PC-3 (cell line): ENCODE data around the gene RAD50. TPM values are rescaled to one million over a fixed set of nuclear protein-coding genes. Genes with fewer than 3 reads are reported as not detected.

Source experiments
- ATAC-seq: fragments of 200-7000 bp; cut with Tn5 transposase; 2 replicates; pipeline ENCODE4 v1.9.1; 2020; ENCODE audit warnings: mild to moderate bottlenecking, moderate library complexity
- BruUV-seq: library from RNA; stranded (reverse); fragments of 400-500 nt; replicated peaks from 2 replicates; lab custom pipeline; 2021; lab: Mats Ljungman, UMichigan
- CTCF ChIA-PET: fragments of 300-600 bp; sonication (Branson Sonifier 250); formaldehyde crosslinking; loops from one replicate; lab custom pipeline; 2022; ENCODE audit warnings: antibody characterized with exemption; lab: Charles Lee
- POLR2A ChIA-PET: fragments of 300-600 bp; sonication (Branson Sonifier 250); formaldehyde crosslinking; loops from one replicate; lab custom pipeline; 2022; ENCODE audit warnings: antibody characterized with exemption; ENCODE audit not compliant: unreplicated experiment; lab: Charles Lee
- DNase-seq: peaks from one replicate; pipeline ENCODE4 v3.0.0-alpha.2; 2015
- H2AFZ ChIP-seq: fragments of 300-600 bp; sonication (generic); 2 replicates; pipeline ENCODE4 v1.6.0; 2016; ENCODE audit warnings: antibody characterized with exemption, low read length
- H3F3A ChIP-seq: fragments of 300-600 bp; sonication (generic); one replicate; pipeline ENCODE4 v1.6.0; 2017; ENCODE audit warnings: antibody characterized with exemption, low read length, control low read depth, mild to moderate bottlenecking; ENCODE audit not compliant: unreplicated experiment
- H3K27ac ChIP-seq: fragments of 300-600 bp; sonication (generic); 2 replicates; pipeline ENCODE4 v1.5.1; 2016; ENCODE audit warnings: mild to moderate bottlenecking, low read length
- H3K27me3 ChIP-seq: fragments of 300-600 bp; sonication (generic); 2 replicates; pipeline ENCODE4 v1.6.1; 2016; ENCODE audit warnings: low read length, mixed read lengths
- H3K36me3 ChIP-seq: fragments of 300-600 bp; sonication (generic); 2 replicates; pipeline ENCODE4 v1.6.1; 2016; ENCODE audit warnings: low read depth, mixed run types, low read length, mixed read lengths
- H3K4me1 ChIP-seq: fragments of 300-600 bp; sonication (generic); 2 replicates; pipeline ENCODE4 v1.5.1; 2016; ENCODE audit warnings: low read length; ENCODE audit not compliant: insufficient read depth
- H3K4me2 ChIP-seq: fragments of 300-600 bp; sonication (generic); 2 replicates; pipeline ENCODE4 v1.6.0; 2016; ENCODE audit warnings: low read length
- H3K4me3 ChIP-seq: fragments of 300-600 bp; sonication (generic); 2 replicates; pipeline ENCODE4 v1.5.1; 2016; ENCODE audit warnings: mild to moderate bottlenecking, low read length, mixed read lengths
- H3K79me2 ChIP-seq: fragments of 300-600 bp; sonication (generic); 2 replicates; pipeline ENCODE4 v1.6.1; 2017; ENCODE audit warnings: low read length, mixed read lengths
- H3K9ac ChIP-seq: fragments of 300-600 bp; sonication (generic); 2 replicates; pipeline ENCODE4 v1.6.0; 2016; ENCODE audit warnings: mild to moderate bottlenecking, low read length
- H3K9me2 ChIP-seq: fragments of 300-600 bp; sonication (generic); replicated peaks from 2 replicates; pipeline ENCODE4 v1.6.1; 2016; ENCODE audit warnings: mixed run types, low read length, mixed read lengths
- H3K9me3 ChIP-seq: fragments of 300-600 bp; sonication (generic); 2 replicates; pipeline ENCODE4 v1.6.1; 2016; ENCODE audit warnings: low read length, mixed read lengths
- H4K20me1 ChIP-seq: fragments of 300-600 bp; sonication (generic); 2 replicates; pipeline ENCODE4 v1.6.1; 2016; ENCODE audit warnings: low read length, mixed read lengths
- EZH2 ChIP-seq: fragments of 300-600 bp; sonication (generic); IDR thresholded peaks from one replicate; pipeline ENCODE4 v1.6.1; 2017; ENCODE audit warnings: antibody characterized with exemption, mild to moderate bottlenecking, low read length; ENCODE audit not compliant: unreplicated experiment
- EZH2phosphoT487 ChIP-seq: fragments of 300-600 bp; sonication (generic); IDR thresholded peaks from 2 replicates; pipeline ENCODE4 v1.6.1; 2018; ENCODE audit warnings: mild to moderate bottlenecking, antibody characterized with exemption, low read length, borderline replicate concordance
- intact Hi-C: fragments of 100-400 bp; cut with micrococcal nuclease; formaldehyde crosslinking; loops from 2 replicates; pipeline ENCODE4 v1.9.0; 2023
- total RNA-seq: library from RNA; depleted of rRNA; stranded (reverse); fragments of >200 nt; gene quantifications from 2 replicates; pipeline ENCODE4 v1.2.3, GENCODE V29; 2014
- TF ChIP-seq, protein P1 (sequence below): fragments of 300-600 bp; sonication (generic); conservative IDR thresholded peaks from 2 replicates; pipeline ENCODE4 v1.5.1; 2017; ENCODE audit warnings: antibody characterized with exemption, low read depth, mild to moderate bottlenecking, low read length

RAD50 gene
- total RNA-seq, 1 experiment from 2014 or later: 6.7 TPM

DNA sequence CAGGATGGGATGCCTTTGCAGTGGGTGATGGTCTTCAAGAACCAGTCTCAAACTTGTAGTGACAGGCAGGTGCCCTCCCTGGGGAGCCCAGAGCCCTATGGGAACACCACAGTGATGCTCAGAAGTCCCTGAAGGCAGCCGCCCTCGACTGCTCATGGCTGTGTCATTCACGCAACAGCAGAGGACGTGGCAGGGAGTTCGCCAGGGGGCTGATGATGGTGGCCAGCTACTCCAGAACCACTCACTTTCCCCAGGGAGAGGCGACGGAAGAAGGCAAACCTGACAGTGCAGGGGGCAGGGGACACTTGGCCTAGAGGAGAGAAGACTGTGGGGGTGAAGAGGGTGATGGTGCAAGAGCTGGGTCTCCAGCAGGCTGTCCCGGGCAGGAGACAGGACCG lies 105.2 kb downstream of the RAD50 start:
- no peak for ATAC-seq
- intact Hi-C loops: no loop called here

DNA sequence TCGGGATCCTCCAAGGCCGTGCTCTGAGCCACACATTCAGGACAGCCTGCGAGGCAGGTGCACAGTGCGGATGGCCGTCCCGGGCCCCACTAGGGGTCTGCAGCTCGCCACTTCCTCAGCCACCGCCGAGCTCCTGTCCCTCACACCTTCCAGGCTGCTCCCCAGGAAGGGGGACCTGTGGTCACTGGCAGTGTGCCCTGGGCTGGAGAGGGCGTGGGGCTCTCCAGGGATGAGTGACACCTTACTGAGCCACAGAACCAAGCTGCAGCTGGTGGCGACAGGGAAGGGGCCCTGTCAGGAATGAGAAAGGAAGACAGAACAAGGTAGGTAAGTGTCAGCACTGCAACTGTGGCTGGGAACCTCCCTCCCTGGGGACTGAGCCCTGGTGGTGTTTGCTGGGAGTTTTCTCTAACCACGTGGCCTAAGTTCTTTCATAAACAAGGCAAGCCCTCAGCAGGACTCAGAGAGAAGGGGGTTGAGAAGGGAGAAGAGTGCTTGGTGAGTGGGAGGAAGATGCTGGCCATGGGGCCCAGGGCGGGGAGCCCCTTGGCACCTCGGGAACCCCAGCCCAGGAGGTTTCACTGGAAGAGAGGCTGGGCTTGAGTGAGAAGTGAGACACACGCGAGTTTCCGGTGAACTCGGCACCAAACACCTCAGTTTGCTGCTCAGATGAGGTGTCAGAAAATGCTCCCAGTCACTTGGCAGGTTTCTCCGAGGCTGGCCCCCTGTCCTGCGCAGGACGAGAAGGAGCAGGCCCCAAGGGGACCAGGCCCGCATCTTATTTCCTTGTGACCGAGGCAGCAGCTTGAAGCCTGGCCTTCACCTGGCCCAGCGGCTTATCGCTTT lies 106.4 kb downstream of the RAD50 start:
- DNase-seq: no peak
- no peak for ATAC-seq
- ChIA-PET CTCF (no interaction called here), POLR2A (no interaction called here)
- Histone ChIP-seq H3F3A (no peaks in the 10 kb centered on the region), H3K4me3 (no peak overlapping the region), H3K9ac (no peak overlapping the region), H3K4me1 (no peaks in the 10 kb centered on the region), H3K79me2 (no peaks in the 10 kb centered on the region), H3K27ac (no peak overlapping the region), H3K9me2 (no peaks in the 10 kb centered on the region), H3K36me3 (no peaks in the 10 kb centered on the region), H4K20me1 (no peaks in the 10 kb centered on the region), H3K9me3 (no peaks in the 10 kb centered on the region), H3K27me3 (no peaks in the 10 kb centered on the region), H2AFZ (no peak overlapping the region), H3K4me2 (no peak overlapping the region)
- no TSS peak for BruUV-seq
- intact Hi-C loops: no loop called here
- TF ChIP-seq EZH2: no peak

More for the DNA sequence above, 105.2 kb downstream of the RAD50 start:
- CTCF ChIA-PET: no interaction called here
- Histone ChIP-seq H3K79me2 (no peaks in the 10 kb centered on the region), H3K27me3 (no peaks in the 10 kb centered on the region), H3K9ac (no peak overlapping the region), H3K9me2 (no peaks in the 10 kb centered on the region), H3F3A (no peaks in the 10 kb centered on the region), H3K4me3 (no peak overlapping the region), H3K36me3 (no peaks in the 10 kb centered on the region), H2AFZ (no peak overlapping the region), H3K27ac (no peak overlapping the region), H4K20me1 (no peaks in the 10 kb centered on the region), H3K9me3 (no peaks in the 10 kb centered on the region), H3K4me2 (no peak overlapping the region), H3K4me1 (no peaks in the 10 kb centered on the region)
- POLR2A ChIA-PET: no interaction called here
- TF ChIP-seq, protein P1, sequence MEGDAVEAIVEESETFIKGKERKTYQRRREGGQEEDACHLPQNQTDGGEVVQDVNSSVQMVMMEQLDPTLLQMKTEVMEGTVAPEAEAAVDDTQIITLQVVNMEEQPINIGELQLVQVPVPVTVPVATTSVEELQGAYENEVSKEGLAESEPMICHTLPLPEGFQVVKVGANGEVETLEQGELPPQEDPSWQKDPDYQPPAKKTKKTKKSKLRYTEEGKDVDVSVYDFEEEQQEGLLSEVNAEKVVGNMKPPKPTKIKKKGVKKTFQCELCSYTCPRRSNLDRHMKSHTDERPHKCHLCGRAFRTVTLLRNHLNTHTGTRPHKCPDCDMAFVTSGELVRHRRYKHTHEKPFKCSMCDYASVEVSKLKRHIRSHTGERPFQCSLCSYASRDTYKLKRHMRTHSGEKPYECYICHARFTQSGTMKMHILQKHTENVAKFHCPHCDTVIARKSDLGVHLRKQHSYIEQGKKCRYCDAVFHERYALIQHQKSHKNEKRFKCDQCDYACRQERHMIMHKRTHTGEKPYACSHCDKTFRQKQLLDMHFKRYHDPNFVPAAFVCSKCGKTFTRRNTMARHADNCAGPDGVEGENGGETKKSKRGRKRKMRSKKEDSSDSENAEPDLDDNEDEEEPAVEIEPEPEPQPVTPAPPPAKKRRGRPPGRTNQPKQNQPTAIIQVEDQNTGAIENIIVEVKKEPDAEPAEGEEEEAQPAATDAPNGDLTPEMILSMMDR: no peak
- TF ChIP-seq EZH2phosphoT487: no peak
- TF ChIP-seq EZH2: no peak
- BruUV-seq: no TSS peak
- no peak for DNase-seq

DNA sequence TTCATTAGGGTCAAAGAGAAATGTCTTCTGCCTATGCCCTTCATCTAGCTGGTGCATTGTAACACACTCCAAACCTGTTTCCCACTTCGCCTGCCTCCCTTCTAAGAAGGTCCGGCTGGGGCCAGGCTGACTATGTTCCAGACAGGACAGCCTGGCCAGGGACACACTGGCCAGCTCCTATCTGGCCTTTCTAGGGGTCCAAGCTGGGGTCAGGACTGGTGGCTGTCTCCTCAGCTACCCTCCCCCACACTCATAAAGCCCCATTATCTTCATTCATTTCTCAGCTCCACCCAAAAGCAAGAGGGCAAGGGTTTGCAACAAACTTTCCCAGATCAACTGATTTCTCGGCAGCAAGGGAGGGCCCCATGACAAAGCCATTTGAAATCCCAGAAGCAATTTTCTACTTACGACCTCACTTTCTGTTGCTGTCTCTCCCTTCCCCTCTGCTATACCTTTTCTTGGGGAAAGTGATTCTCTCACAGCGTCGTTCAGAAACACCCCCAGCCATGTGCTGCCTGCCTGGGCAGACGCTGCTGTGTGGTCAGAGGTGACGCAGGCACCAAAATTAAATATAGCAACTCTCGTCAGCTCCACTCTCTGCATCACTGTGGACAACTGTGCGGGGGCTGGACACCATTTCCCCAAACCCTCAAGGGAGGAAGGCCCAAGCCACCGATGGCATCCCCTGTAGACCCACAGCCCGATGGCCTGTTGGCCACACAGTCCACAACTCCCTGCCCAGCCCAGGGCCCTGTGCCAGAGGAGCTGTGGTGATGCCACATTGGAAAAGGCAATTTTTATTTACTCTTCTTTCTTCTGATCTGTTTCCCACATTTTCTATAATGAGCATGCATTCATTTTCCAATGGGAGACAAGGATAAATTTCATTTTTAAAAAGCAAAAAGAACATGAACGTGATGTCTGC lies 107.3 kb downstream of the RAD50 start:
- no peak overlapping the region for H3K9ac ChIP-seq
- H4K20me1 ChIP-seq: no peaks in the 10 kb centered on the region
- CTCF ChIA-PET: no interaction called here
- TF ChIP-seq, protein P1: no peak
- TF ChIP-seq EZH2: no peak
- no peak for TF ChIP-seq EZH2phosphoT487
- H3K27ac ChIP-seq: no peak overlapping the region
- no peak overlapping the region for H3K4me2 ChIP-seq
- intact Hi-C loops: no loop called here
- no peak for ATAC-seq
- H3K36me3 ChIP-seq: no peaks in the 10 kb centered on the region
- no peak overlapping the region for H2AFZ ChIP-seq
- no peak for DNase-seq
- no TSS peak for BruUV-seq
- no peaks in the 10 kb centered on the region for H3K4me1 ChIP-seq
- no peaks in the 10 kb centered on the region for H3F3A ChIP-seq
- no peaks in the 10 kb centered on the region for H3K9me2 ChIP-seq
- H3K79me2 ChIP-seq: no peaks in the 10 kb centered on the region
- no peak overlapping the region for H3K4me3 ChIP-seq
- POLR2A ChIA-PET: no interaction called here
- H3K27me3 ChIP-seq: no peaks in the 10 kb centered on the region
- H3K9me3 ChIP-seq: no peaks in the 10 kb centered on the region
